ENCODE data around the gene NF1.

The NF1 gene

GRCh38 chr17:31398381-31399311 lies 303.9 kb downstream of the NF1 start (continued):
- TF ChIP-seq, protein P1, sequence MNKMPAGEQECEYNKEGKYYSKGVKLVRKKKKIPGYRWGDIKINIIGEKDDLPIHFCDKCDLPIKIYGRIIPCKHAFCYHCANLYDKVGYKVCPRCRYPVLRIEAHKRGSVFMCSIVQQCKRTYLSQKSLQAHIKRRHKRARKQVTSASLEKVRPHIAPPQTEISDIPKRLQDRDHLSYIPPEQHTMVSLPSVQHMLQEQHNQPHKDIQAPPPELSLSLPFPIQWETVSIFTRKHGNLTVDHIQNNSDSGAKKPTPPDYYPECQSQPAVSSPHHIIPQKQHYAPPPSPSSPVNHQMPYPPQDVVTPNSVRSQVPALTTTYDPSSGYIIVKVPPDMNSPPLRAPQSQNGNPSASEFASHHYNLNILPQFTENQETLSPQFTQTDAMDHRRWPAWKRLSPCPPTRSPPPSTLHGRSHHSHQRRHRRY (tag by site-specific recombination; IDR thresholded peaks at IDR 0.05): no peak
- TF ChIP-seq ZNF157 (tag by site-specific recombination; IDR thresholded peaks at IDR 0.05): no peak
- TF ChIP-seq ZBTB7A (tag by site-specific recombination; IDR thresholded peaks at IDR 0.05; ENCODE audit: low read depth): no peak
- TF ChIP-seq ZIC2 (tag by site-specific recombination; IDR thresholded peaks at IDR 0.05): no peak
- TF ChIP-seq IKZF3 (tag by site-specific recombination; IDR thresholded peaks at IDR 0.05): no peak
- no peak for TF ChIP-seq ZNF529 (tag by site-specific recombination; IDR thresholded peaks at IDR 0.05; ENCODE audit: insufficient replicate concordance)
- no peak for TF ChIP-seq SP7 (tag by site-specific recombination; IDR thresholded peaks at IDR 0.05)
- no peak for TF ChIP-seq ZNF610 (tag by site-specific recombination; IDR thresholded peaks at IDR 0.05; ENCODE audit: borderline replicate concordance)
- TF ChIP-seq ZNF433 (tag by site-specific recombination; IDR thresholded peaks at IDR 0.05; ENCODE audit: low read depth): no peak
- no peak for TF ChIP-seq ZNF239 (tag by site-specific recombination; IDR thresholded peaks at IDR 0.05)
- TF ChIP-seq ZNF350 (tag by site-specific recombination; IDR thresholded peaks at IDR 0.05): no peak
- no peak for TF ChIP-seq ZBTB1 (tag by site-specific recombination; IDR thresholded peaks at IDR 0.05)
- TF ChIP-seq ZFP37 (tag by site-specific recombination; IDR thresholded peaks at IDR 0.05): no peak
- no peak for TF ChIP-seq ZNF223 (tag by site-specific recombination; IDR thresholded peaks at IDR 0.05)
- TF ChIP-seq KLF7 (tag by site-specific recombination; IDR thresholded peaks at IDR 0.05; ENCODE audit: borderline replicate concordance): no peak

DNA sequence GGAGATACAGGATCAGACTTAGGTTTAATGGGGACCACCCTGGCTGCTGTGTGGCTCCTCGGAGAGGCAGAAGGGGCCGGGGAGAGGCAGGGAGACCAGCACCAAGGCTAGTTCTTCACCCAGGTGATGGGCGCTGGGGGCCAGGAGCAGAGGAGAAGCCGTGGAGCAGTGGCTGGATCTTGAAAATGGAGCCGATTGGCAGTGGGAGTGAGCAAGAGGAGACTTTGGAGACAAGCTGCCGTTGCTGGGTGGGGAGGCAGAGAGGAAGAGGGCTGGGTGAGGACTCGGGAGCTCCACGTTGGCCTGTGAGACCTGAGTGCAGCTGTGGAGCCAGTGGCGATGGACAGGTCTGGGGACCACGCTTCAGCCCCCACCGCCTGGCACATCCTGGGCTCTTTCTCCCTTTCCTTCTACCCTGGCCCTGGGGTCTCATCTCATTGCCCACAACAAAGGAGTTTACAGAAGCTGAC lies 305.7 kb downstream of the NF1 start:
- Histone ChIP-seq H3K36me3 (ENCODE audit: control insufficient read depth in 2 of 2, insufficient read depth in 1 of 2, low read length in 2 of 2) (no peaks in the 10 kb centered on the region), H3K9me3 (ENCODE audit: control insufficient read depth, insufficient read depth, low read depth, low read length) (no peaks in the 10 kb centered on the region), H3K4me1 (ENCODE audit: control insufficient read depth, insufficient read depth, low read length) (no peaks in the 10 kb centered on the region), H3K27ac (ENCODE audit: extremely low read depth, low read depth, low read length) (no peak overlapping the region), H3K4me3 (ENCODE audit: low read depth, low read length) (no peak overlapping the region)
- CTCF ChIA-PET: interaction anchor here (1.8 kb wide), 1 partner anchor 11 kb away, joined by 6 read pairs; no protein-coding TSS in a partner anchor
- no peak for TF ChIP-seq ZNF677 (tag by site-specific recombination; IDR thresholded peaks at IDR 0.05)
- no peak for TF ChIP-seq ZNF10 (tag by site-specific recombination; IDR thresholded peaks at IDR 0.05)
- no peak for TF ChIP-seq ZXDB (tag by site-specific recombination; IDR thresholded peaks at IDR 0.05)
- TF ChIP-seq REST (tag by site-specific recombination; IDR thresholded peaks at IDR 0.05): peak; percentile 74
- TF ChIP-seq GLI2 (tag by site-specific recombination; IDR thresholded peaks at IDR 0.05; ENCODE audit: borderline replicate concordance, low read depth): no peak
- TF ChIP-seq, protein P1 (tag by site-specific recombination; IDR thresholded peaks at IDR 0.05): no peak
- no peak for TF ChIP-seq ZNF623 (tag by site-specific recombination; IDR thresholded peaks at IDR 0.05)
- TF ChIP-seq TRIM28 (IDR thresholded peaks at IDR 0.05; ENCODE audit: borderline replicate concordance, low read length): no peak
- no peak for TF ChIP-seq ZNF292 (tag by site-specific recombination; IDR thresholded peaks at IDR 0.05; ENCODE audit: borderline replicate concordance, low read depth)
- POLR2A ChIA-PET: no interaction called here

Data from HEK293 (cell line).